Kidney (tissue), 14 donors: ENCODE data around the gene ACADS. TPM values are rescaled to one million over a fixed set of nuclear protein-coding genes. Genes with fewer than 3 reads are reported as not detected.

ENCODE experiments used
- DNase-seq, 5 donors: peaks; one replicate each; pipeline ENCODE4 v3.0.0-alpha.2; 2013 to 2020
- FAIRE-seq: peaks from 2 replicates; lab custom pipeline; 2012; peaks lifted over from hg19 to GRCh38; lab: Jason Lieb, UNC
- H3K27ac ChIP-seq, 2 donors: one replicate each; pipeline ENCODE4 v1.7.0; 2013; ENCODE audit warnings: low read depth in 2 of 2, low read length in 2 of 2, inconsistent platforms in 1 of 2
- H3K27me3 ChIP-seq: one replicate; pipeline ENCODE4 v1.7.1; 2013; ENCODE audit warnings: low read length, inconsistent platforms; ENCODE audit not compliant: control insufficient read depth, insufficient read depth
- H3K36me3 ChIP-seq, 3 donors: one replicate each; pipeline versions ENCODE4 v1.7.0 to v1.7.1; 2013; ENCODE audit warnings: low read length in 3 of 3, control low read depth in 1 of 3, inconsistent platforms in 1 of 3; ENCODE audit not compliant: insufficient read depth in 3 of 3, control insufficient read depth in 2 of 3
- H3K4me1 ChIP-seq, 3 donors: one replicate each; pipeline versions ENCODE4 v1.7.0 to v1.7.1; 2013; ENCODE audit warnings: low read length in 3 of 3, inconsistent platforms in 1 of 3, low read depth in 1 of 3; ENCODE audit not compliant: control insufficient read depth in 2 of 3, insufficient read depth in 2 of 3
- H3K4me3 ChIP-seq, 3 donors: one replicate each; pipeline versions ENCODE4 v1.7.0 to v1.8.1; 2013; ENCODE audit warnings: low read length in 3 of 3, control low read depth in 1 of 3, inconsistent platforms in 1 of 3
- H3K9ac ChIP-seq, 3 donors: one replicate each; pipeline versions ENCODE4 v1.7.0 to v1.7.1; 2013; ENCODE audit warnings: low read length in 3 of 3, control low read depth in 1 of 3, inconsistent platforms in 1 of 3
- H3K9me3 ChIP-seq, 3 donors: one replicate each; pipeline versions ENCODE4 v1.7.0 to v1.7.1; 2013; ENCODE audit warnings: low read length in 3 of 3, control low read depth in 1 of 3, inconsistent platforms in 1 of 3; ENCODE audit not compliant: control insufficient read depth in 2 of 3, insufficient read depth in 1 of 3
- CTCF ChIP-seq: IDR thresholded peaks from 3 replicates; pipeline ENCODE4 v1.5.1; 2012; ENCODE audit warnings: mild to moderate bottlenecking, moderate library complexity, borderline replicate concordance; ENCODE audit not compliant: insufficient read depth; ENCODE audit errors: extremely low read depth
- intact Hi-C: fragments of 100-400 bp; cut with DNase I; formaldehyde crosslinking; loops from one replicate; pipeline ENCODE4 v1.11.1; 2022
- polyA plus RNA-seq: library from polyadenylated mRNA; stranded (reverse); fragments of 350-450 nt; fragmentation: Illumina TruSeq; extraction: RNeasy Lipid Tissue Mini Kit (QIAGEN cat#74804); gene quantifications from one replicate; pipeline ENCODE4 v1.2.3, GENCODE V29; 2014; ENCODE audit warnings: low read depth, low replicate concordance; ENCODE audit not compliant: insufficient read depth
- total RNA-seq: library from RNA; stranded (reverse); fragmentation: NEBNext Ultra II Directional; extraction: Animal tissue kit (Norgen Biotek cat#: 25700); gene quantifications from one replicate; pipeline ENCODE4 v1.2.1, GENCODE V29; 2021
- donor health status: control.
- donor health status: control.
- donor health status: control.
- donor health status: control.
- donor health status: control.
- donor health status: DM: yes; HTN: yes; CAD: no.
- donor health status: Normal renal cell carcinoma (clear cell type).

The ACADS gene
- total and polyA plus RNA-seq, 2 donors from 2014 or later: 24.4 to 133 TPM

GRCh38 chr12:120737557-120738251 is 12.1 kb downstream of the ACADS start:
- no peaks in the 10 kb centered on the region for H3K27me3 ChIP-seq
- FAIRE-seq (no peak), DNase-seq (peak in 1 of 5 donors; percentile 31)
- H3K4me1 ChIP-seq: no peaks in the 10 kb centered on the region
- intact Hi-C loops: loop anchor here (10.0 kb wide), 1 partner anchor 237 kb away; the partner anchor contains the start of gene HNF1A
- no peak overlapping the region for H3K27ac ChIP-seq
- peaks cover 0 to 2% (median 0%) of the 10 kb centered on the region in 3 donors for H3K36me3 ChIP-seq
- H3K4me3 ChIP-seq: no peak overlapping the region
- no peak overlapping the region for H3K9ac ChIP-seq
- no peak for TF ChIP-seq CTCF
- H3K9me3 ChIP-seq: no peaks in the 10 kb centered on the region

DNA sequence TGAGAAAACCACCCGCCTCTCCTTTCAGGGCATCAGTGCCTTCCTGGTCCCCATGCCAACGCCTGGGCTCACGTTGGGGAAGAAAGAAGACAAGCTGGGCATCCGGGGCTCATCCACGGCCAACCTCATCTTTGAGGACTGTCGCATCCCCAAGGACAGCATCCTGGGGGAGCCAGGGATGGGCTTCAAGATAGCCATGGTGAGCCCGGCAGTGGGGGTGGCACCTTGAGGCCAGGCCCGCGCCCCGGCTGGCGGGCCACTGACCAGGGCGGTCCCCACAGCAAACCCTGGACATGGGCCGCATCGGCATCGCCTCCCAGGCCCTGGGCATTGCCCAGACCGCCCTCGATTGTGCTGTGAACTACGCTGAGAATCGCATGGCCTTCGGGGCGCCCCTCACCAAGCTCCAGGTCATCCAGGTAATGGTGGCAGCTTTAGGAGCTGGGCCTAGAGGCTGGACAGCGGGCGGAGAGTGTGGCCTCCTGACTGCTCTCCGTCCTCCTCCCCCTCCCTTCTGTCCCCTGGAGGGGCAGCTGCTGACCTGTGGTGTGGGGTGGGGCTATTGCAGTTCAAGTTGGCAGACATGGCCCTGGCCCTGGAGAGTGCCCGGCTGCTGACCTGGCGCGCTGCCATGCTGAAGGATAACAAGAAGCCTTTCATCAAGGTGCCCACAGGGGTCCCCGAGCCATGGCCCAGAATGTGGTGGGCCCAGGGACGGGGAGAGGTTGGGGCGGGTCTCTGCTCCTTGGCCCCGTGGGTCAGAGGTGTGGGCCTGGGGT is 12.8 kb downstream of the ACADS start:
- Histone ChIP-seq H3K36me3 (peaks cover 0 to 2% (median 0%) of the 10 kb centered on the region in 3 donors), H3K9me3 (no peaks in the 10 kb centered on the region), H3K4me3 (no peak overlapping the region), H3K4me1 (no peaks in the 10 kb centered on the region), H3K27me3 (no peaks in the 10 kb centered on the region), H3K27ac (no peak overlapping the region), H3K9ac (no peak overlapping the region)
- DNase-seq (no peak), FAIRE-seq (no peak)
- TF ChIP-seq CTCF: no peak
- intact Hi-C loops: loop anchor here (10.0 kb wide), 1 partner anchor 236 kb away; the partner anchor contains the start of gene HNF1A

- DNase-seq: no peak
- TF ChIP-seq CTCF: no peak
- H3K4me3 ChIP-seq: no peak overlapping the region
- H3K9me3 ChIP-seq: no peaks in the 10 kb centered on the region
- H3K27me3 ChIP-seq: no peaks in the 10 kb centered on the region
- intact Hi-C loops: loop anchor here (10.0 kb wide), 1 partner anchor 236 kb away; the partner anchor contains the start of gene HNF1A
- H3K9ac ChIP-seq: no peak overlapping the region
- no peak for FAIRE-seq
- no peak overlapping the region for H3K27ac ChIP-seq
- H3K4me1 ChIP-seq: no peaks in the 10 kb centered on the region
- H3K36me3 ChIP-seq: peaks cover 0 to 2% (median 0%) of the 10 kb centered on the region in 3 donors
These were observed 13.6 kb downstream of the ACADS start for GRCh38 chr12:120739031-120739762.
